GM18511 (cell line): ENCODE data around the gene FBLN2.

ENCODE experiments used
- ATAC-seq: cut with Tn5 transposase; IDR thresholded peaks from one replicate; pipeline ENCODE4 v1.9.1; 2021; ENCODE audit warnings: mild to moderate bottlenecking, moderate library complexity; ENCODE audit not compliant: unreplicated experiment

FBLN2 gene

GRCh38 chr3:13529196-13530112 is 19.5 kb upstream of the FBLN2 start:
- ATAC-seq = no peak

DNA sequence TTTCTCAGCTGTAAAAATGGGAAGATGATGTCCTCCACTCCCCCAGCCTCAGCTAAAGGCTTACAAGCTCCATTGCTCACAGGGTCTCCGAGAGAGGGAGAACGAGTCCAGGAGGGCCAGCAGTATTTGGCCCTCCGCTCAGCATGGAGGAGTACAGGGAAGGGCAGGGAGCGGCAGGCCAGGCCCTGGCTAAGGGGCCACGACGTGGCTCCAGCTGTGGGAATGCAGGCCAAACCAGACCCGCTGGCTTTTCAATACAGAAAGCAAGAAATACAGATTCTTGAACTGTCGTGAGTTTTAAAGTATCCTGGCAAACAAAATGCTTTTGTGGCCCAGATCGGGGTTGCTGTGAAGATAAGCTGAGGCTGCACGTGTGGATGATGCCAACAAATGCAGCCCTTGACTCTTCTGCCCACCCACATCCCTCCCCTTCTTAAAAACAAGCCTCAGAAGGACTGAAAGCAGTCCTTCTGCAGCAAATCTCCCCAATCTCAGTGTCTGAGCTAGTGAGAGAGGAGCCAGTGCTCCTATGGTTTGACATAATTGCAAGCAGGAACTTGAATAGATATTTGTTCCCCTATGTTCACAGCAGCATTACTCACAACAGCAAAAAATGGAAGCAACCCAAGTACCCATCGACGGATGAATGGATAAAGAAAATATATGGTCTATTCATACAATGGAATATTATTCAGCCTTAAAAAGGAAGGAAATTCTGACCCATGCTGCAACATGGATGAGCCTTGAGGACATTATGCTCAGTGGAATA is 18.5 kb upstream of the FBLN2 start:
- ATAC-seq = no peak

- no peak for ATAC-seq
These were observed 16.8 kb upstream of the FBLN2 start for GRCh38 chr3:13532085-13532484.

DNA sequence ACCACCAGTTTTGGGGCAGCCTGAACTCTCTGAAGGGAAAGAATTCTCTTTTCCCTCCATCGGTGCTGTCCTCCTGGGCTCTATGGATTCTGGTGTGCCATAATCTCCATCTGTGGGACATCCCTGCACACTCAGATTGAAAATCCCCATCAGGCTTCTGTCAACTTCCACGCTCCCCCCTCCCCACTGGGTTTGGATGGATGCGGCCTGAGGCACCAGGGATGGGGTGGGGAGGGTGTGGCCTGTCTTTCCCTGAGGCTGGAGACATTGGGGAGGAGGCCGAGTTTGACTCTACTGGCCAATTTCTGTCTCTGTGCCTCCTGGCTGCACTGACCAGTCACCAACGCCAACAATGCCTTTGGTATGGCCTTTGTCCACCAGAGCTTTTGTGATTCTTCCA is 16.3 kb upstream of the FBLN2 start:
- ATAC-seq = no peak

GRCh38 chr3:13533885-13534301 is 15.0 kb upstream of the FBLN2 start:
- ATAC-seq = no peak

- ATAC-seq = no peak
These were observed 13.4 kb upstream of the FBLN2 start for GRCh38 chr3:13535526-13535875.

DNA sequence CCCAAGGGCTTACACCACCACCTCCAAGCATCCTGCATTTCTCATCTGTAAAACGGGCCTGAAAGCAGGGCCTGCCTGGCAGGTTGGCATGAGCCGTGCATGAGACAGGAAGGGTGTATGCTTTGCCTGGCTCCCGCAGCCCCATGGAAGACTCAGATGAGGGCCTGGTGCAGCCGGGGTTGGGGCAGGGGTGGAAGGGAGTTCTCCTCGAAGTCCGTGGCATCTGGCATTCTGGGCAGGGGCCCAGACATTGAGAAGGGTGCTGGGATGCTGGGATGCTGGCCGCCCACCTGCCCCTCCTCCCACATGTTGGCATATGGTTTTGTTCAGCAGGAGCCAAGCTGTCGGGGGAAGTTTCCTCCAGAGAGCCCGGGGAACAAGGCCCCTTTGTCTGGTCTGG is 13.0 kb upstream of the FBLN2 start:
- no peak for ATAC-seq

DNA sequence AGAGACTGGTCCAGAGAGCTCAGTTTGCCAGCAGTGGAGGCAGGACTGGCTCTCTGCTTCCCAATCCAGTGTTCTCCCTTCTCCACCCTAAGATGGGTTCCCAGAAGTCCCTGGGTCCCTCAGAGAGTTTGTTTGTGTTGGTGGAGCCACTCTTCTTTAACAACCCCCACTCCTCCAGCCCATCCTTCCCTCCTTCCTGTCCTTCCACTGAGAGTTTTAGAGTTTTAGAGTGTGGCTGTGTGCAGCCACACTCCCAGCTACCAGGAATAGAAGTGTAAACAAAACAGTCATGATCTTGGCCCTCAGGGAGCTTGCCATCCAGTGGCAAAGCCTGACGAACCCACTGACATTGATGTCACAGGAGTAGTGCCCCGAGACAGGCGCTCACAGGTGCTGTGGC is 12.5 kb upstream of the FBLN2 start:
- no peak for ATAC-seq

DNA sequence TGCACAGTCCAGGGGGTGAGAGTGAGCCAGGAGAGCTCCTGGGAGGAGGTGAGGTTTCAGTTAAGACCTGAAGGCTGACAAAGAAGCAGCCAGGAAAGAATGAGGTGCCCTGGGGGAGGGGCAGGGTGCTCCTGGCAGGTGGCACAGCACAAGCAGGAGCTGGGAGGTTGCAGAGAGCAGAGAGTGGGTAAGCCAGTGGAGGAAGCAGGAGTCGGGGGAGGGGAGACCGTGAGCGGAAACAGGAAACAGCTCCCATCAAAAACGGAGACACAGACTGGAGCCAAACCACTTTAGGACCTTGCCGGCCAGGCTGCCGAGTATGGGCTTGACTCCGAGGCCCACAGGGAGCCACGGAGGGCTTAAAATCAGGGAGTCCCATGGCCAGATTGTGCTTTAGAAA is 12.1 kb upstream of the FBLN2 start:
- no peak for ATAC-seq

GRCh38 chr3:13537244-13537908 is 11.5 kb upstream of the FBLN2 start:
- ATAC-seq = no peak

- ATAC-seq = no peak
These were observed 11.0 kb upstream of the FBLN2 start for GRCh38 chr3:13537909-13538296.

GRCh38 chr3:13538520-13539291 is 10.2 kb upstream of the FBLN2 start:
- ATAC-seq = no peak

DNA sequence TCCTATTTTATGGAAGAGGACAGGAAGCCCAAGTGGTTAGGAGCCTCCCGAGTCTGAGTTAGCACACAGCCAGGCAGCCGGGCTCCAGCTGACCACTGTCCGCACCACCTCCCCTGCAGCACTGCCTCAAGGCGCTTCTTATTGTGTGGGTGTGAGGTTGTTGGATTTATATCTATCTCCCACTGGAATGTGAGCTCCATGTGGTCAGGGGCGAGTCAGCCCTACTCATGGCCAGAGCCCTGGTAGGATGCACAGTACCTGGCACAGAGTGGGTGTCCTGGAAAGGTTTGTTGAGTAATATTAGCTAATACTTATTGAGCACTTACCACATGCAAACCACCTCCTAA is 9.7 kb upstream of the FBLN2 start:
- no peak for ATAC-seq

- ATAC-seq = no peak
These were observed 9.3 kb upstream of the FBLN2 start for GRCh38 chr3:13539671-13540070.

- ATAC-seq = no peak
These were observed 8.5 kb upstream of the FBLN2 start for GRCh38 chr3:13540297-13540995.

- no peak for ATAC-seq
These were observed 7.2 kb upstream of the FBLN2 start for GRCh38 chr3:13541691-13542090.

- ATAC-seq = no peak
These were observed 6.8 kb upstream of the FBLN2 start for GRCh38 chr3:13542142-13542541.

DNA sequence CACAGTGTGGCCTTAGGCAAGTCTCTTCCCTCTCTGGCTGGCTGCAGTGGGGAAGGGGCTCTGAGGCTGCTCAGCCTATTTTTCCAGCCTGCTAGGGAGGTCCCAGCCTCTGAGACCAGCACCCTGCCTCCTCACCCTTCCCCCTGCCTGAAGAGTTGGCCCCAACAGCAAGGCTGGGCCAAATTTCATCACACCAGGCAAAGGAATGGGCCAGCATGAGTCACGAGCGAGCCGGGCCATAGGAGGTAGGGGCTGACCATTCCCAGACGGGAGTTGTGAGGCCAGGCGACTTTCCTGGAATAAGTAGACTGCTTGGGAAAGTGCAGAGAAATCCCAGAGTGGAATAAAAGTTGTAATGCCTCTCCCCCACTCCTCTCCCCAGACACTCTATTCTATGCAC is 5.7 kb upstream of the FBLN2 start:
- no peak for ATAC-seq

GRCh38 chr3:13544293-13544831 is 4.6 kb upstream of the FBLN2 start:
- no peak for ATAC-seq

- no peak for ATAC-seq
These were observed 3.8 kb upstream of the FBLN2 start for GRCh38 chr3:13544951-13545651.
